Prostate gland (tissue), 2 donors: ENCODE measurements around the gene RGS3.

Source experiments
- POLR2A ChIP-seq: fragments of 450-650 bp; IDR thresholded peaks from one replicate; pipeline ENCODE4 v1.6.1; 2016; ENCODE audit warnings: antibody characterized with exemption, mild to moderate bottlenecking
- TF ChIP-seq, protein P1 (sequence below), 4 experiments: fragments of 200-600 bp in 2 of 4; fragments of 450-650 bp in 2 of 4; sonication (generic) in 2 of 4; IDR thresholded peaks; 1 replicate in 3 of 4; 2 replicates in 1 of 4; pipeline ENCODE4 v1.5.1; 2016 to 2019; ENCODE audit warnings: antibody characterized with exemption in 4 of 4, mild to moderate bottlenecking in 2 of 4, moderate library complexity in 2 of 4

DNA sequence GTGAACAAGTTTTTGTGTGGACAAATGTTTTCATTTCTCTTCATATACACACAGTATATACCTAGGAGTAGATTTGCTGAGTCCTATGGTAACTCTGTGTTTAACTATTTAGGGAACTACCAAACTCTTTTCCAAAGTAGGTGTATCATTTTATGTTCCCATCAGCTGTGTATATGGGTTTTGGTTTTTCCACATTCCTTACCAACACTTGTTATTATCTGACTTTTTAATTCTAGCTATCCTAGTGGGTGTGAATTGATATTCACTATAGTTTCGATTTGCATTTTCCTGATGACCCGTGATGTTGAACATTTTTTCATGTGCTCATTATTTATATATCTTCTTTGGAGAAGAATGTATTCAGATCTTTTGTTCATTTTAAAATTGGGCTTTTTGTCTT is 3.7 kb downstream of the RGS3 start:
- no peak for TF ChIP-seq POLR2A
- TF ChIP-seq, protein P1, sequence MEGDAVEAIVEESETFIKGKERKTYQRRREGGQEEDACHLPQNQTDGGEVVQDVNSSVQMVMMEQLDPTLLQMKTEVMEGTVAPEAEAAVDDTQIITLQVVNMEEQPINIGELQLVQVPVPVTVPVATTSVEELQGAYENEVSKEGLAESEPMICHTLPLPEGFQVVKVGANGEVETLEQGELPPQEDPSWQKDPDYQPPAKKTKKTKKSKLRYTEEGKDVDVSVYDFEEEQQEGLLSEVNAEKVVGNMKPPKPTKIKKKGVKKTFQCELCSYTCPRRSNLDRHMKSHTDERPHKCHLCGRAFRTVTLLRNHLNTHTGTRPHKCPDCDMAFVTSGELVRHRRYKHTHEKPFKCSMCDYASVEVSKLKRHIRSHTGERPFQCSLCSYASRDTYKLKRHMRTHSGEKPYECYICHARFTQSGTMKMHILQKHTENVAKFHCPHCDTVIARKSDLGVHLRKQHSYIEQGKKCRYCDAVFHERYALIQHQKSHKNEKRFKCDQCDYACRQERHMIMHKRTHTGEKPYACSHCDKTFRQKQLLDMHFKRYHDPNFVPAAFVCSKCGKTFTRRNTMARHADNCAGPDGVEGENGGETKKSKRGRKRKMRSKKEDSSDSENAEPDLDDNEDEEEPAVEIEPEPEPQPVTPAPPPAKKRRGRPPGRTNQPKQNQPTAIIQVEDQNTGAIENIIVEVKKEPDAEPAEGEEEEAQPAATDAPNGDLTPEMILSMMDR (IDR thresholded peaks at IDR 0.05) = no peak
